Colonic mucosa (tissue), 4 donors: ENCODE data around the gene ZC3H6. TPM values are rescaled to one million over a fixed set of nuclear protein-coding genes. Genes with fewer than 3 reads are reported as not detected.
"Not testable (repeated sequence)": the region's sequence is repeated elsewhere in the genome, so short reads cannot be mapped to it uniquely, and the experiment has no call there.

ENCODE experiments used
- DNase-seq: peaks from one replicate; pipeline ENCODE4 v3.0.0-alpha.2; 2020
- H3K27ac ChIP-seq: fragments of 200-600 bp; one replicate; pipeline ENCODE4 v1.8.0; 2021
- H3K27me3 ChIP-seq: fragments of 200-600 bp; one replicate; pipeline ENCODE4 v1.8.0; 2021
- H3K36me3 ChIP-seq: fragments of 200-600 bp; one replicate; pipeline ENCODE4 v1.8.0; 2021
- H3K4me1 ChIP-seq: fragments of 200-600 bp; one replicate; pipeline ENCODE4 v1.8.0; 2021; ENCODE audit warnings: mild to moderate bottlenecking
- H3K4me3 ChIP-seq: fragments of 200-600 bp; one replicate; pipeline ENCODE4 v1.8.0; 2021
- H3K9ac ChIP-seq, 2 donors: one replicate each; pipeline ENCODE4 v1.7.0; 2013; ENCODE audit warnings: control low read depth in 2 of 2, low read depth in 2 of 2, low read length in 2 of 2
- H3K9me3 ChIP-seq: fragments of 200-600 bp; one replicate; pipeline ENCODE4 v1.8.0; 2021
- intact Hi-C: fragments of 100-400 bp; cut with DNase I; formaldehyde crosslinking; loops from one replicate; pipeline ENCODE4 v1.14.1; 2022
- total RNA-seq, 2 donors: library from RNA; stranded (reverse); fragmentation: NEBNext Ultra II Directional in 1 of 2; extraction: Animal tissue kit (Norgen Biotek cat#: 25700) in 1 of 2; gene quantifications; one replicate each; pipeline ENCODE4 v1.2.1, GENCODE V29; 2021
- TF ChIP-seq, protein P1 (sequence below): fragments of 200-600 bp; IDR thresholded peaks from one replicate; pipeline ENCODE4 v1.8.0; 2022; ENCODE audit warnings: antibody characterized with exemption, mild to moderate bottlenecking
- donor health status: healthy.
- donor health status: DM: no; HTN: no; CAD: no.
- donor health status: DM: no; HTN: no; CAD: no.

Gene ZC3H6
- total RNA-seq, 2 donors from 2014 or later, result 3.6 to 13.1 TPM

DNA sequence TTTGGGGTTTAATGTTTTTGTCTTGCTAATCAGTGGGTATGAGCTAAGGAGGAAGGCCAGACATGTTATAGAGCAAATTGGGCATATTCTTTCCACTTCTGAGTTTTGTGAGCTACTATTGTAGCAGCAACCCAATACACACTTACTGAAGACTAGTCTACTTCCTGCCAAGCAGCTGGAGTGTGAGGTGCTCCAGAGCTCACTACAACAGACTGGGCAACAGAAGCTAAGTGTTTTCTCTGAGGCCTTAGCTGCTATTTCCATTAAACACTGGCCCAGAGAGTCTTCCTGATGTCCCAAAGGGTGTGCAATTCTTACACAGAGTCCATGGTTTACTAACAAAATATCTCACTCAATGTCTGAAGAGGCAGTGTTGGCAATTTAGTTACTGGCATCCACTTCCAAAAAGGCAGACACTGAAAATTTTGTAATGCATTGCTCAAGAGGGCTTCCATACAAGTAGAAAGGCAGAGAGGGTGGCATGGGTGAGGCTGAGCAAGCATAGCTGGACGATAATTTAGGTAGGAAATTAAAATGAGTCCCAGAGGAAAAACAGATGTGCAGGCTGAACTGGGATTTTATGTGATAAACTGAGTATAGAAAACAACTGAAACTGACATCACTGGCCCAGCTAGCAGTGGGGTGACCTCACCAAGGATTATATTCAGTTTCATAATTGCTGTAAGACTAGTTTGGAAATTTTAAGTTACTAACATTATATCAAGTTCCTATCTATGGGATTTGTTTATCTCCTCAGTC, 68.6 kb downstream of the ZC3H6 start:
- Histone ChIP-seq H3K4me1 (no peaks in the 10 kb centered on the region), H3K36me3 (no peaks in the 10 kb centered on the region), H3K9me3 (no peaks in the 10 kb centered on the region), H3K9ac (no peak overlapping the region), H3K27me3 (no peaks in the 10 kb centered on the region), H3K4me3 (no peak overlapping the region), H3K27ac (no peak overlapping the region)
- DNase-seq, result no peak
- TF ChIP-seq, protein P1, sequence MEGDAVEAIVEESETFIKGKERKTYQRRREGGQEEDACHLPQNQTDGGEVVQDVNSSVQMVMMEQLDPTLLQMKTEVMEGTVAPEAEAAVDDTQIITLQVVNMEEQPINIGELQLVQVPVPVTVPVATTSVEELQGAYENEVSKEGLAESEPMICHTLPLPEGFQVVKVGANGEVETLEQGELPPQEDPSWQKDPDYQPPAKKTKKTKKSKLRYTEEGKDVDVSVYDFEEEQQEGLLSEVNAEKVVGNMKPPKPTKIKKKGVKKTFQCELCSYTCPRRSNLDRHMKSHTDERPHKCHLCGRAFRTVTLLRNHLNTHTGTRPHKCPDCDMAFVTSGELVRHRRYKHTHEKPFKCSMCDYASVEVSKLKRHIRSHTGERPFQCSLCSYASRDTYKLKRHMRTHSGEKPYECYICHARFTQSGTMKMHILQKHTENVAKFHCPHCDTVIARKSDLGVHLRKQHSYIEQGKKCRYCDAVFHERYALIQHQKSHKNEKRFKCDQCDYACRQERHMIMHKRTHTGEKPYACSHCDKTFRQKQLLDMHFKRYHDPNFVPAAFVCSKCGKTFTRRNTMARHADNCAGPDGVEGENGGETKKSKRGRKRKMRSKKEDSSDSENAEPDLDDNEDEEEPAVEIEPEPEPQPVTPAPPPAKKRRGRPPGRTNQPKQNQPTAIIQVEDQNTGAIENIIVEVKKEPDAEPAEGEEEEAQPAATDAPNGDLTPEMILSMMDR, result no peak
- intact Hi-C loops, result no loop called here

DNA sequence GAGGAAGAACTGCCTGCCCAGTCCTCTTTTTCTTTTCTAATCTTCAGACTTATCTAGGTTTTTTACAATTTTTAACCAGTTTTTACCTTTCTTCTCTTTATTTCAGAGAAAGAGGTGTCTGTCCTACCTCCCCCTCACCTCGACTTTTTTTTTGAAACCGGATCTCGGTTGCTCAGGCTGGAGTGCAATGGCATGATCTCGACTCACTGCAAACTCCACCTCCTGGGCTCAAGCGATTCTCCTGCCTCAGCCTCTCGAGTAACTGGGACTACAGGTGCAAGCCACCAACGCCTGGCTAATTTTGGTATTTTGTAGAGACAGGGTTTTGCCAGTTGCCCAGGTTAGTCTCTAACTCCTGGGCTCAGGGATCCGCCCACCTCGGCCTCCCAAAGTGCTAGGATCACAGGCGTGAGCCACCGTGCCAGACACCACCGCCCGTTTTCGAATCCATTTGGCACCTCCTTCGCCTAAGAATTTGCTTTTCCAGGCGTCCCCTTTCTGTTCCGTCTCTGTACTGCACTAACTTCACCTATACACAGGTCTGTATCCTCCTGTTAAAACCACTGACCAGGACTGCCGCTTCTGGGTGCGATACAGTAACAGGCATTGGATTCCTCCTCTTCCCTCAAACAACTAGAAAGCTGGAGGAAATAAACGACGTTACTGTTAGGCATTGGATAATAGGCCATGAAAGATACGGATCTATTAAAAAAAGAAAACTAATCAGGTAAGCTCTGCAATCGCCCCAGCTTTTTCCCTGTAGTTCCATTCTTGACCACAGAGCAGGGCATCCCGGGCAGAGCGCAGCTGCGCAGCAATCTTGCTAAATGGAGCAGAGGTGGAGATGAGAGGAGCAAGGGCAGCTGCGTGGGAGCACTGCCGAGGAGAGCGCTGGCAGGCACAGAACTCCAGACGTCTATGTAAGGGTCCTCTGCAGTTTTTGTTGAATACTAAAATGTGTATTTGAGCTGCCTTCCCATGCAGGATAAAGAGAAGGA, 69.9 kb downstream of the ZC3H6 start:
- Histone ChIP-seq H3K4me1 (no peaks in the 10 kb centered on the region), H3K27ac (no peak overlapping the region), H3K36me3 (no peaks in the 10 kb centered on the region), H3K9ac (no peak overlapping the region), H3K9me3 (no peaks in the 10 kb centered on the region), H3K4me3 (no peak overlapping the region), H3K27me3 (no peaks in the 10 kb centered on the region)
- intact Hi-C loops, result no loop called here
- DNase-seq, result no peak
- TF ChIP-seq, protein P1, result no peak

DNA sequence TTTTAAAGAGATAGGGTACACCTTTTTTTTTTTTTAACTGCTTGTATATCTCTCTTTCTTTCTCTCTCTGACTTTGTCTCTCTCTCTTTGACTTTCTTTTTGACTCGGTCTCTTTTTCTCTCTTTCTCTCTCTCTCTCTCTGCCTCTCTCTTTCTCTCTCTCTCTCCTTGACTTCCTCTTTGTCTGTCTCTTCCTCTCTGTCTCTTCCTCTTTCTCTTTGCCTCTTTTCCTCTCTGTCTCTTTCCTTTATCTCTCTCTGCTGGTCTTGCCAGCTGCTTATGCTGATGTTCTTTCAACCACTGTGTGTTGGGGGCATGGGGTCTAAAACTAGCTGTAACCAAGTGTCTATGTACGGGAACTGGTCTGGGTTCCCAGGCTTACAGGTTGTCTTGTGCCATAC, 76.9 kb downstream of the ZC3H6 start:
- H3K27ac ChIP-seq, H3K9me3 ChIP-seq, intact Hi-C loops, H3K4me3 ChIP-seq, H3K4me1 ChIP-seq, H3K27me3 ChIP-seq, DNase-seq, H3K36me3 ChIP-seq, H3K9ac ChIP-seq: not testable (repeated sequence)

DNA sequence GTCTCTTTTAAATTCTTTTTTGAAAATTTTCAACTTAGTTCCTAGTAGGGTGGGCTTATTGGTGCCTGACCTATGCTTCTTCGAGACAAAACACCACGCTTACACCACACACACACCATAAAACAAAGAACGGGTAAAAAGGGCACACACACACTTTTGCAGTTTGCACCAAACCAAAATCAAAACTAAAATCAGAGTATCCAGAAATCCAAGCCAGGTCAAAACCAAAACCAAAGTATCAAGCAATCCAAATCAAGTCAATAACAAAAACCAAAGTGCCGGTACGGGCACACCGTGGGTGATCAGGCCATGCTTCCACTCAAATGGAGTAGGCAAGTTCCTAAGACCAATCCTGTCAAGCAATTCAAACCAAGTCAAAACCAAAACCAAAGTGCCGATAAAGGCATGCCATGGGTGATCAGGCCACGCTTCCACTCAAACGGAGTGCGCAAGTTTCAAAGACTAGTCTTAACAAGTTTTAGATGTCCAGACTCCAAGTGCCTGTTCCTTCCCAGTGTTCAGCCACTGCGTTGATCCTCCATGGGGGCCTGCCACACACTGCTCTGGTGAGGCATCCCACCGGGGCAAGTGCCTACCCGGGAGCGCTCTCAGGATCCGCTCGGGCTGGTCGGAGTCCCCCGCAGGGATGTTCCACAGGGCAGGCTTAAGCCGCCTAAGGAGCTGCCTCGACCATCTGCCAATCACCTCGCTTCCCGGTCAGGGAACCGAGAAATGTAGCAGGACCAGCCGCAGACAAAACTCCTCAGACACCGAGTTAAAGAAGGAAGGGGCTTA, 77.6 kb downstream of the ZC3H6 start:
- H3K27ac ChIP-seq, H3K27me3 ChIP-seq, H3K9ac ChIP-seq, intact Hi-C loops, H3K4me1 ChIP-seq, H3K36me3 ChIP-seq, H3K4me3 ChIP-seq, H3K9me3 ChIP-seq, DNase-seq: not testable (repeated sequence)

DNA sequence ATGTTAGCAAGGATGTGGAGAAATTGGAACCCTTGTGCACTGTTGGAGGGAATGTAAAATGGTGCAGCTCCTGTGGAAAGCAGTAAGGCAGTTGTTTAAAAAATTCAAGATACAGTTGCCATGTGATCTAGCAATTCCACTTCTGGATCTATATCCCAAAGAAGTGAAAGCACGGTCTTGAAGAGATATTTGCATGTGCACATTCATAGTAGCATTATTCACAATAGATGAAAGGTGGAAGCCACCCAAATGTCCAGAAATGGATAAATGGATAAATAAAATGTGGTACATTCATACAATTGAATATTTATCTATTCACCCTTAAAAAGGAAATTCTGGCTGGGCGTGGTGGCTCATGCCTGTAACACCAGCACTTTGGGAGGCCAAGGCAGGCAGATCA, 78.9 kb downstream of the ZC3H6 start:
- intact Hi-C loops, H3K9ac ChIP-seq: not testable (repeated sequence)

DNA sequence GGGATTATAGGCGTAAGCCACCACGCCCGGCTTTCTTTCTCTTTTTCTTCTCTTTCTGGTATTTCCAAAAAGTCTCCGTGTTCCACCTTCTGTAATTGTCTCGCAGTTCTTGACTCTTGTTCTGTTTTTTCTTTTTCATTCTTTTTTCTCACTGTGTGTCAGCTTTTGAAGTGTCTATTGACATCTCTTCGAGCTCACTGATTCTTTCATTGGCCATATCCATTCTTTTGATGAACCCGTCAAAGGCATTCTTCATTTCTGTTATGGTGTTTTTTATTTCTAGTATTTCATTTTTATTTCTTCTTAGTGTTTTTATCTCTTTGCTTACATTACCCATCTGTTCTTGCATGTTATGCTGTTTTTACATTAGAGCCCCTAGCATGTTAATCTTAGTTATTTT, 84.7 kb downstream of the ZC3H6 start:
- H3K9me3 ChIP-seq, H3K36me3 ChIP-seq, H3K9ac ChIP-seq, H3K27ac ChIP-seq, DNase-seq, intact Hi-C loops, H3K27me3 ChIP-seq, H3K4me1 ChIP-seq, H3K4me3 ChIP-seq: not testable (repeated sequence)

More for the DNA sequence above, 78.9 kb downstream of the ZC3H6 start:
- not testable (repeated sequence) for H3K27me3 ChIP-seq, H3K9me3 ChIP-seq, H3K36me3 ChIP-seq, H3K4me3 ChIP-seq, DNase-seq, H3K27ac ChIP-seq, H3K4me1 ChIP-seq

Other genes starting within 250 kb of the ZC3H6 start
- 10 to 100 TPM; 56.7 to 71.2 TPM for gene TMEM87B, start 220.3 kb upstream of the ZC3H6 start, total RNA-seq
- under 1 TPM; 0.10 to 0.66 TPM for gene FBLN7, start 137.2 kb upstream of the ZC3H6 start, total RNA-seq
- gene ZC3H8, start 20.6 kb upstream of the ZC3H6 start, total RNA-seq, result 1 to 10 TPM; 5.9 to 8.1 TPM
- gene RGPD8, start 158.0 kb downstream of the ZC3H6 start, total RNA-seq, result 10 to 100 TPM in 1 of 2 donors, 1 to 10 TPM in 1; 8.6 to 11.7 TPM
- gene TTL, start 206.6 kb downstream of the ZC3H6 start, total RNA-seq, result 10 to 100 TPM; 16.9 to 17.5 TPM